K562 (cell line): ENCODE results near the gene ATP13A1. TPM values are rescaled to one million over a fixed set of nuclear protein-coding genes. Genes with fewer than 3 reads are reported as not detected.
A peak's percentile ranks its signal among the peaks of the same experiment; 100 is the strongest.

Source experiments
- ATAC-seq: fragments of 200-7000 bp; cut with Tn5 transposase; 3 replicates; pipeline ENCODE4 v1.9.1; 2020; ENCODE audit warnings: moderate library complexity
- BruUV-seq: library from RNA; stranded (reverse); fragments of 400-500 nt; replicated peaks from 2 replicates; lab custom pipeline; 2021; lab: Mats Ljungman, UMichigan
- CTCF ChIA-PET: fragments of 300-600 bp; formaldehyde crosslinking; extraction: SDS; loops from one replicate; lab custom pipeline; 2021; ENCODE audit warnings: low intra/inter-chr PET ratio; lab: Yijun Ruan, JAX
- POLR2A ChIA-PET: fragments of 300-600, 350-650 bp; sonication (Branson Sonifier 250); formaldehyde crosslinking; extraction: SDS; loops from one replicate; lab custom pipeline; 2021; ENCODE audit warnings: antibody characterized with exemption, inconsistent platforms; lab: Yijun Ruan, JAX
- DNase-seq, 4 experiments: peaks; one replicate each; pipeline versions ENCODE4 v3.0.0 to v3.0.0-alpha.2; 2011 to 2018; ENCODE audit warnings: low spot score in 3 of 4, mixed read lengths in 3 of 4; ENCODE audit errors: extremely low read depth in 1 of 4
- FAIRE-seq: peaks from 2 replicates; lab custom pipeline; 2011; peaks lifted over from hg19 to GRCh38; lab: Jason Lieb, UNC
- H2AFZ ChIP-seq: 2 replicates; pipeline ENCODE4 v1.6.0; 2011; ENCODE audit warnings: low read depth, low read length, control low read depth, inconsistent platforms
- H3K27ac ChIP-seq: fragments of 200-600 bp; 3 replicates; pipeline ENCODE4 v1.8.0; 2011; ENCODE audit warnings: low read depth, mild to moderate bottlenecking, control low read depth, inconsistent platforms, low read length, moderate library complexity, mixed read lengths; ENCODE audit errors: extremely low read depth
- H3K27me3 ChIP-seq, 2 experiments: fragments of 300-600 bp in 1 of 2; 2 replicates in 1 of 2; 3 replicates in 1 of 2; pipeline versions ENCODE4 v1.6.0 to v1.8.0; 2011; ENCODE audit warnings: inconsistent platforms in 2 of 2, low read length in 2 of 2, mild to moderate bottlenecking in 1 of 2, mixed read lengths in 1 of 2, moderate library complexity in 1 of 2; ENCODE audit not compliant: control insufficient read depth in 2 of 2, insufficient read depth in 2 of 2
- H3K36me3 ChIP-seq: fragments of 300-600 bp; 3 replicates; pipeline ENCODE4 v1.8.0; 2011; ENCODE audit warnings: mild to moderate bottlenecking, low read length, inconsistent platforms; ENCODE audit not compliant: control insufficient read depth, insufficient read depth
- H3K4me1 ChIP-seq, 2 experiments: fragments of 200-600 bp in 1 of 2; replicated peaks in 1 of 2; 2 replicates in 1 of 2; 3 replicates in 1 of 2; pipeline versions ENCODE4 v1.5.1 to v1.8.0; 2011; ENCODE audit warnings: inconsistent platforms in 2 of 2, low read length in 2 of 2, mild to moderate bottlenecking in 1 of 2, mixed read lengths in 1 of 2, moderate library complexity in 1 of 2; ENCODE audit not compliant: control insufficient read depth in 2 of 2, insufficient read depth in 2 of 2
- H3K4me2 ChIP-seq: 2 replicates; pipeline ENCODE4 v1.6.1; 2011; ENCODE audit warnings: low read length, control low read depth, inconsistent platforms, mixed read lengths; ENCODE audit not compliant: insufficient read depth
- H3K4me3 ChIP-seq: fragments of 200-600 bp; sonication (generic), shearing (Covaris generic); 2 replicates; pipeline ENCODE4 v1.5.1; 2016; ENCODE audit warnings: control low read depth, inconsistent platforms
- H3K79me2 ChIP-seq: fragments of 200-600 bp; 3 replicates; pipeline ENCODE4 v1.8.0; 2011; ENCODE audit warnings: low read length, inconsistent platforms; ENCODE audit not compliant: control insufficient read depth, insufficient read depth
- H3K9ac ChIP-seq, 2 experiments: 2 replicates each; pipeline versions ENCODE4 v1.6.0 to v1.6.1; 2011; ENCODE audit warnings: low read depth in 2 of 2, low read length in 2 of 2, control low read depth in 1 of 2, inconsistent platforms in 1 of 2, mild to moderate bottlenecking in 1 of 2, mixed read lengths in 1 of 2; ENCODE audit not compliant: insufficient read depth in 1 of 2
- H3K9me1 ChIP-seq: one replicate; pipeline ENCODE4 v1.6.0; 2011; ENCODE audit warnings: inconsistent platforms, mild to moderate bottlenecking, low read length, moderate library complexity; ENCODE audit not compliant: control insufficient read depth, insufficient read depth
- H3K9me3 ChIP-seq: replicated peaks from 2 replicates; pipeline ENCODE4 v1.5.1; 2011; ENCODE audit warnings: low read depth, low read length, inconsistent platforms; ENCODE audit not compliant: control insufficient read depth, insufficient read depth
- H4K20me1 ChIP-seq: replicated peaks from 2 replicates; pipeline ENCODE4 v1.6.1; 2011; ENCODE audit warnings: low read length, inconsistent platforms, mixed read lengths; ENCODE audit not compliant: control insufficient read depth, insufficient read depth
- BHLHE40 ChIP-seq: IDR thresholded peaks from 2 replicates; pipeline ENCODE4 v1.6.1; 2011; ENCODE audit warnings: low read length, improper control_type of control experiment
- ILF3 ChIP-seq: fragments of 450-650 bp; IDR thresholded peaks from 2 replicates; pipeline ENCODE4 v1.6.1; 2018; ENCODE audit warnings: antibody characterized with exemption, mild to moderate bottlenecking, moderate library complexity, borderline replicate concordance
- POLR2G ChIP-seq: fragments of 200-400 bp; formaldehyde crosslinking; IDR thresholded peaks from 2 replicates; pipeline ENCODE4 v1.6.1; 2017; ENCODE audit warnings: low read depth, mild to moderate bottlenecking, antibody characterized with exemption, low read length, moderate library complexity
- RBFOX2 ChIP-seq: fragments of 200-400 bp; formaldehyde crosslinking; IDR thresholded peaks from 2 replicates; pipeline ENCODE4 v1.6.1; 2017; ENCODE audit warnings: low read depth, mild to moderate bottlenecking, low read length, moderate library complexity
- ZNF408 ChIP-seq: fragments of 250-450 bp; sonication (Bioruptor Pico); IDR thresholded peaks from 2 replicates; pipeline ENCODE4 v1.4.0; 2020; ENCODE audit warnings: low read depth, mild to moderate bottlenecking, moderate library complexity
- WGBS: fragments of 100-300 bp; shearing (Covaris generic); methylation state at CpG from one replicate; pipeline ENCODE4 v1.1.6; 2016; ENCODE audit warnings: low coverage, mixed read lengths; ENCODE audit not compliant: insufficient coverage; ENCODE audit errors: missing lambda C conversion rate; 5-methylcytosine and 5-hydroxymethylcytosine counted together
- in situ Hi-C: fragments of 300-500 bp; cut with MboI; formaldehyde crosslinking; loops from 4 replicates; pipeline ENCODE4 v1.15.0; 2018; ENCODE audit warnings: inconsistent platforms, mixed read lengths
- intact Hi-C: fragments of 100-400 bp; cut with micrococcal nuclease; formaldehyde crosslinking; loops from 2 replicates; pipeline ENCODE4 v1.14.2; 2022
- polyA plus RNA-seq, 8 experiments: library from polyadenylated mRNA; depleted of rRNA in 4 of 8; stranded (reverse) in 5 of 8; unstranded in 3 of 8; fragments of >200 nt; fragmentation: Nextera tagmentation in 2 of 8; fragmentation: Illumina TruSeq in 1 of 8; extraction: Ambion mirVana in 2 of 8; extraction: Trizol in 1 of 8; gene quantifications; 2 replicates each; pipeline versions ENCODE4 v1.2.1 to v1.2.3, GENCODE V29; 2011 to 2014; ENCODE audit warnings: inconsistent platforms in 1 of 8, missing spikeins in 1 of 8
- total RNA-seq, 7 experiments: library from RNA; depleted of rRNA in 6 of 7; stranded (reverse); fragments of >200 nt in 6 of 7; fragmentation: Illumina TruSeq in 2 of 7; extraction: Trizol in 2 of 7; gene quantifications; 2 replicates each; pipeline versions ENCODE4 v1.2.1 to v1.2.3, GENCODE V29; 2011 to 2021; ENCODE audit warnings: low replicate concordance in 1 of 7
- TF ChIP-seq, protein P1 (sequence below): fragments of 450-650 bp; formaldehyde crosslinking; IDR thresholded peaks from 2 replicates; pipeline ENCODE4 v1.4.0; 2022; ENCODE audit warnings: mild to moderate bottlenecking, moderate library complexity

Gene ATP13A1
- total and polyA plus RNA-seq, 9 of the 15 experiments (the other 6 are each of a cell fraction or from before 2014, with no cell fraction given), result 0.90 to 83.8 (median 23.1) TPM

- DNase-seq, result peak in 1 of 4 experiments; percentile 9
- ChIA-PET POLR2A (interaction anchor here (0.6 to 0.9 kb wide), 2 partner anchors 11 to 13 kb away, joined by 3 read pairs; no protein-coding TSS in a partner anchor), CTCF (no interaction called here)
- BruUV-seq, result no TSS peak
- Histone ChIP-seq H3K4me2 (no peak overlapping the region), H3K36me3 (peaks cover 89% of the 10 kb centered on the region), H4K20me1 (peaks cover 3% of the 10 kb centered on the region; the same call in 1 of the 2 replicates), H3K9me1 (no peaks in the 10 kb centered on the region), H3K4me1 (peaks cover 2 to 14% of the 10 kb centered on the region in 2 experiments; a peak in 4 of 5 replicates), H3K4me3 (no peak overlapping the region), H3K27ac (no peak overlapping the region), H3K9ac (no peak overlapping the region; a peak in 1 of 4 replicates), H3K79me2 (peaks cover 15% of the 10 kb centered on the region), H2AFZ (no peak overlapping the region), H3K9me3 (no peaks in the 10 kb centered on the region), H3K27me3 (no peaks in the 10 kb centered on the region)
- intact Hi-C loops, result no loop called here
- no peak for ATAC-seq
- TF ChIP-seq BHLHE40 (no peak), POLR2G (0 out of 2 replicates have a peak, but pooled peaks have one; percentile 11), ZNF408 (CRISPR knock-in tag) (no peak), RBFOX2 (peak; percentile 43; the same call in 1 of the 2 replicates), ILF3 (no peak)
- TF ChIP-seq, protein P1, sequence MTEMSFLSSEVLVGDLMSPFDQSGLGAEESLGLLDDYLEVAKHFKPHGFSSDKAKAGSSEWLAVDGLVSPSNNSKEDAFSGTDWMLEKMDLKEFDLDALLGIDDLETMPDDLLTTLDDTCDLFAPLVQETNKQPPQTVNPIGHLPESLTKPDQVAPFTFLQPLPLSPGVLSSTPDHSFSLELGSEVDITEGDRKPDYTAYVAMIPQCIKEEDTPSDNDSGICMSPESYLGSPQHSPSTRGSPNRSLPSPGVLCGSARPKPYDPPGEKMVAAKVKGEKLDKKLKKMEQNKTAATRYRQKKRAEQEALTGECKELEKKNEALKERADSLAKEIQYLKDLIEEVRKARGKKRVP, result no peak
- in situ Hi-C loops, result no loop called here
- WGBS, result 98% methylated on average over 25 of the region's 33 CpGs
- FAIRE-seq, result no peak
Measured at GRCh38 chr19:19656451-19657396, 6.8 kb downstream of the ATP13A1 start.
